ENCODE measurements around the gene NOTCH3.

Gene NOTCH3

DNA sequence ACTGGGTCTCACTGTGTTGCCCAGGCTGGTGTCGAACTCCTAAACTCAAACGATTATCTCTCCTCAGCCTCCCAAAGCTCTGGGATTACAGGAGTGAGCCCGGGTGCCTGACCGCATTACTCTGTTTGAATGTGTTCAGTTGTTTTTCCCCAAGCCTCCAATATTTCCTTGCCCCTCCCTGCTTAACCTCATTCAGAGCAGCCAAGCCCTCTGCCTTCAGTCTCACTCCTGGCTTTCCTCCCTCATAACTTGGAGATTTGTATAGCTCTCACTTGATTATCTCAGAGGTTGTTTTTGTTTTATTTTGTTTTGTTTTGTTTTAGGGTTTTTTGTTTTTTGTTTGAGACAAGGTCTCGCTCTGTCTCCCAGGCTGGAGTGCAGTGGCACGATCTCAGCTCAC lies 20.0 kb upstream of the NOTCH3 start:
- TF ChIP-seq, protein P1, sequence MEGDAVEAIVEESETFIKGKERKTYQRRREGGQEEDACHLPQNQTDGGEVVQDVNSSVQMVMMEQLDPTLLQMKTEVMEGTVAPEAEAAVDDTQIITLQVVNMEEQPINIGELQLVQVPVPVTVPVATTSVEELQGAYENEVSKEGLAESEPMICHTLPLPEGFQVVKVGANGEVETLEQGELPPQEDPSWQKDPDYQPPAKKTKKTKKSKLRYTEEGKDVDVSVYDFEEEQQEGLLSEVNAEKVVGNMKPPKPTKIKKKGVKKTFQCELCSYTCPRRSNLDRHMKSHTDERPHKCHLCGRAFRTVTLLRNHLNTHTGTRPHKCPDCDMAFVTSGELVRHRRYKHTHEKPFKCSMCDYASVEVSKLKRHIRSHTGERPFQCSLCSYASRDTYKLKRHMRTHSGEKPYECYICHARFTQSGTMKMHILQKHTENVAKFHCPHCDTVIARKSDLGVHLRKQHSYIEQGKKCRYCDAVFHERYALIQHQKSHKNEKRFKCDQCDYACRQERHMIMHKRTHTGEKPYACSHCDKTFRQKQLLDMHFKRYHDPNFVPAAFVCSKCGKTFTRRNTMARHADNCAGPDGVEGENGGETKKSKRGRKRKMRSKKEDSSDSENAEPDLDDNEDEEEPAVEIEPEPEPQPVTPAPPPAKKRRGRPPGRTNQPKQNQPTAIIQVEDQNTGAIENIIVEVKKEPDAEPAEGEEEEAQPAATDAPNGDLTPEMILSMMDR (IDR thresholded peaks at IDR 0.05; ENCODE audit: extremely low read depth, missing control alignments) = no peak
- DNase-seq (ENCODE audit: low spot score) = no peak

DNA sequence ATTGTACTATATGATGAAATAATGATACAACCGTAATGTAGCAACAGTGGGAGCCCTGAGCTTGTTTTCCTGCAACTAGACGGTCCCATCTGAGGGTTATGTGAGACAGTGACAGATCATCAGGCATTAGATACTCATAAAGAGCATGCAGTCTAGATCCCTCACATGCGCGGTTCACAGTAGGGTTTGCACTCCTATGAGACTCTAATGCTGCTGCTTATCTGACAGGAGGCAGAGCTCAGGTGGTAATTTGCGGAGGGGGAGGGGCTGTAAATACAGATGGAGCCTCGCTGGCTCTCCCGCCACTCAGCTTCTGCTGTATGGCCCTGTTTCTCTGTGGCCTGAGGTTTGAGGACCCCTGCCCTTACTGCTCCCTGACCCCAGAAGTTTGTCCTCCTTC lies 17.7 kb upstream of the NOTCH3 start:
- TF ChIP-seq, protein P1 (IDR thresholded peaks at IDR 0.05; ENCODE audit: extremely low read depth, missing control alignments) = no peak
- DNase-seq (ENCODE audit: low spot score) = no peak

DNA sequence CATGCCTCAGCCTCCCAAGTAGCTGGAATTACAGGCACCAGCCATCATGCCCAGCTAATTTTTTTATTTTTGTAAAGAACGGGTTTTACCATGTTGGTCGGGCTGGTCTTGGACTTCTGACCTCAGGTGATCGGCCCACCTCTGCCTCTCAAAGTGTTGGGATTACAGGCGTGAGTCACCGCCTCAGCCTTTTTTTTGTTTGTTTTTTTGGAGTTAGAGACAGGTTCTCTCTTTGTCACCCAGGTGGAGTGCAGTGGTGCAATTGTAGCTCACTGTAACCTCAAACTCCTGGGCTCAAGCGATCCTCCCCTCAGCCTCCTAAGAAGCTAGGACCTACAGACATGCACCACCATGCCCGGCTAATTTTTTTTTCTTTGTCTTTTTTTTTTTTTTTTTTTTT lies 15.6 kb upstream of the NOTCH3 start:
- TF ChIP-seq, protein P1 (IDR thresholded peaks at IDR 0.05; ENCODE audit: extremely low read depth, missing control alignments) = no peak
- DNase-seq (ENCODE audit: low spot score) = no peak

DNA sequence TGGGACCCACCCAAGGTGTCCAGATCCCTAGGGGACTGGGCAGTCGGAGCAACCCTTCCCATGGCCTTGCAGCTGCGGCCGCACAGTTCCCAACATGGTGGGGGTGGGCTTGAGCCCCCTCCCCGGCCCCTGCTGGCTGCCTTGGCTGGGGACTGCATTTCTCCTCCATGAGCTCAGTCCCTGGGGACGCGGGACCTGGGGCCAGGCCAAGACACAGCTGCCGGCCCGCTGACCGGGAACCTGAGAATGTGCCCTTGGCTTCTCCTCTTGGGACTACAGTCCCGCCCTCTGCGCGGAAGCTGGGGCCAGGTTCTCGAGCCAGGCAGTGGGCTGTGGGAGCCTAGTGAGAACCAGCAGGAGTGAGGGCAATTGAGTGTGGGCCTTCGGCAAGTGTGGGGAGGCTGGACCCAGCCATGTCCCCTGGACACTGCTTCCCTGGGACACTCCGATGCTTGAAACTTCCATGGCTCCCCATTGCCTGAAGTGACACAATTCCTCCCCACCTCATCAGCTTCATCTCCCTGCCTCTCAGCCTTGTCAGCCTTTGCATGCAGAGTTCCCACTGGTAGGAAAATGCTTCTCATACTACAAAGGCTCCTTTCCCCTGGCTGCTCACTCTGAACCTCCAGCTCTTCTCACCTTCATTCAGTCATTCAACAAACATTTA lies 13.1 kb upstream of the NOTCH3 start:
- no peak for DNase-seq (ENCODE audit: low spot score)
- TF ChIP-seq, protein P1 (IDR thresholded peaks at IDR 0.05; ENCODE audit: extremely low read depth, missing control alignments) = no peak

DNA sequence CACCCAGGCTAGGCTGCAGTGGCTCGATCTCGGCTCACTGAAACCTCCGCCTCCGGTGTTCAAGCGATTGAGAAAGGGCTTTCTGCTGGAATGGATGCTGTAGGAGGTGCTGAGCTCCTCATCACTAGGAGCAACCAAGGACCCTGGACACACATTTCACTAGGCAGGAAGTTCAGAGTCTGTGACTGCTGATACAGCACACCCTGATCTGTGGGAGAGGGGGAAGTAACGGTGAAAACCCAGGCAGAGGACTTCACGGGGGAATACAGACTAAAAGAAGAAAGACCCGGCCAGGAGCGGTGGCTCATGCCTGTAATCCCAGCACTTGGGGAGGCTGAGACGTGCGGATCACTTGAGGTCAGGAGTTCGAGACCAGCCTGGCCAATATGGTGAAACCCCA lies 11.9 kb upstream of the NOTCH3 start:
- TF ChIP-seq, protein P1 (IDR thresholded peaks at IDR 0.05; ENCODE audit: extremely low read depth, missing control alignments) = no peak
- DNase-seq (ENCODE audit: low spot score) = no peak

DNA sequence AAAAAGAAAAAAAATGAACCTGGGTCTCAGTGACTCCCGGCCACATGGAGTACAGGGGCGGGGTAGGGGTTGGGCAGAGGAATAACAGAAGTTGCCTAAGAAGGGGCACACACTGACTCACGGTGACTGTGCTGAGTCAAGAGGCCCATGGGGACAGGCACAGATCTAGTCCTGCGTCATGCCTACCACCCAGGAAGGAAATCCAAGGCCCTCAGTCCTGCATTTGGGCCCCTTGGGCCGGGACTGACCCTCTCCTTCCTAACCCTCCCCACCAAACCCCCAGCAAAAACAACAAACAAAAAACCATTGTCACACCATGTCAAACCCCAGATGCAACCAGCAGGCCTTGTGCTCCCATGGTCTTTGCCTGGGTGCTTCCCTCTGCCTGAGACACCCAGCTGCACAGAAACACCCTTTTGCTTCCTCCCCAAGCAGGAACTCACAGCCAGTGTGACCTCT lies 9.6 kb upstream of the NOTCH3 start:
- TF ChIP-seq, protein P1 (IDR thresholded peaks at IDR 0.05; ENCODE audit: extremely low read depth, missing control alignments) = no peak
- no peak for DNase-seq (ENCODE audit: low spot score)

DNA sequence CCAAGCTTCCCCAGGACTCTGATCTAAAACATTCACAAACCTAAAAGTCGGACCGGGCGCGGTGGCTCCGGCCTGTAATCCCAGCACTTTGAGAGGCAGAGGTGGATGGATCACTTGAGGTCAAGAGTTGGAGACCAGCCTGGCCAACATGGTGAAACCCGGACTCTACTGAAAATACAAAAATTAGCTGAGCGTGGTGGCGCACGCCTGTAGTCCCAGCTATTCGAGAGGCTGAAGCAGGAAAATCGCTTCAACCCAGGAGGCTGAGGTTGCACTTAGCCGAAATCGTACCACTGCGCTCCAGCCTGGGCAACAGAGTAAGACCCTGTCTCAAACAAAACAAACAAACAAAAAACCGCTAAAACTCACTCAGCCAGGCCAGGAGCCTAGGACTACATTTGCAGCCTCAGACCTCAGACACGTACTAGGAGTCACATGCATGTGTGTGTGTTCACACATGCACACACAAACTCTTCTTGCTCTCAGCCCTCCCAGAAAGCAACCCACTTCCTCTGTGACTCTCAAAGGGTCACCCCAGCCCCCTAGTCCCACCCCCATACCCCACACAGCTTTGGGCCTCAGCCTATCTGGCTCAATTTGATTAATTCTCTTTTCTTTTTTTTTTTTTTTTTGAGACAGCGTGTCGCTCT lies 704 bp upstream of the NOTCH3 start:
- no peak for DNase-seq (ENCODE audit: low spot score)
- TF ChIP-seq, protein P1 (IDR thresholded peaks at IDR 0.05; ENCODE audit: extremely low read depth, missing control alignments) = no peak

All from GM20000 (cell line).